GM19452 (cell line): ENCODE data around the gene CYP4F2.
"Not testable (repeated sequence)": the region's sequence is repeated elsewhere in the genome, so short reads cannot be mapped to it uniquely, and the experiment has no call there.

Source experiments
- ATAC-seq: cut with Tn5 transposase; IDR thresholded peaks from one replicate; pipeline ENCODE4 v1.9.1; 2021; ENCODE audit not compliant: unreplicated experiment

Gene CYP4F2

DNA sequence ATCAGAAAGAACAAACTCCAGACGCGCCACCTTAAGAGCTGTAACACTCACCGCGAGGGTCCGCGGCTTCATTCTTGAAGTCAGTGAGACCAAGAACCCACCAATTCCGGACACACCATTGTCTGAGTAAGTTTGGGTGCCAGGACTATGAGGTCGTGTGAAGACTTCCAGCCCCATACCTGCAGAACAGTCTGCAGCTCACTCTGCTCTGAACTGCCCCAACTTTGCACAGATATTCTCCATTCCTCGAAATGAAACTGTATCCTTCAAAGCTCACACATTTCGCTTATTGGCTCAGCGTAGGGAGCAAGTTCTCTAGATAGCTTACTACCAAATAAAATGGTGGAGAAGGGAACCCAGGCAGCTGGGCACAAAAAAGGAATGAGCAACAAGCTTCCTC lies 2.6 kb upstream of the CYP4F2 start:
- no peak for ATAC-seq

DNA sequence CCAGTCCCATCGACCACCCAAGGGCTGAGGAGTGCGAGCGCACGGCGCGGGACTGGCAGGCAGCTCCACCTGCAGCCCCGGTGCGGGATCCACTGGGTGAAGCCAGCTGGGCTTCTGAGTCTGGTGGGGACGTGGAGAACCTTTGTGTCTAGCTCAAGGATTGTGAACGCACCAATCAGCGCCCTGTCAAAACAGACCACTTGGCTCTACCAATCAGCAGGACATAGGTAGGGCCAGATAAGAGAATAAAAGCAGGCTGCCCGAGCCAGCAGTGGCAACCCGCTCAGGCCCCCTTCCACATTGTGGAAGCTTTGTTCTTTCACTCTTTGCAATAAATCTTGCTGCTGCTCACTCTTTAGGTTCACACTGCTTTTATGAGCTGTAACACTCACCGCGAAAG lies 2.2 kb upstream of the CYP4F2 start:
- not testable (repeated sequence) for ATAC-seq

GRCh38 chr19:15899561-15899960 lies 1.7 kb upstream of the CYP4F2 start:
- not testable (repeated sequence) for ATAC-seq

GRCh38 chr19:15897026-15897737 lies 692 bp downstream of the CYP4F2 start:
- no peak for ATAC-seq

DNA sequence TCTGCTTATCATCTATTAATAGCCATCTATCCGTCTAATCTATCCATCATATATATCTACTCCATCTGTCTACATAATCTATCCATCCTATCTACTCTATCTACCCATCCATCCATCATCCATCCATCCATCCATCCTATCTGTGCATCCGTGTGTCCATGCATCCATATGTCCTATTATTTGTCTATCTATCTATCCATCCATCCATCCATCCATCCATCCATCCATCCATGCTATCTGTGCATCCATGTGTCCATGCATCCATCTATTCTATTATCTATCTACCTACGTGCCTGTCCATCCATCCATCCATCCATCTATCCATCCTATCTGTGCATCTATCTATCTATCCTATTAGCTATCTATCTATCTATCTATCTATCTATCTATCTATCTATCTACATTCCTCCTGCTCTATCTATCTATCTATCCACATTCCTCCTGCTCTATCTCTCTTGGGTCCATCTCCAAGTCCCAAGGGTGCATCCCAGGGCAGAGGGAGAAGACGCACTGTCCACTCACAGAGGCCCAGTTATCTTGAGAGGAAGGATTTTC lies 1.9 kb downstream of the CYP4F2 start:
- no peak for ATAC-seq

- ATAC-seq: no peak
Measured at GRCh38 chr19:15894359-15894758, 3.5 kb downstream of the CYP4F2 start.

DNA sequence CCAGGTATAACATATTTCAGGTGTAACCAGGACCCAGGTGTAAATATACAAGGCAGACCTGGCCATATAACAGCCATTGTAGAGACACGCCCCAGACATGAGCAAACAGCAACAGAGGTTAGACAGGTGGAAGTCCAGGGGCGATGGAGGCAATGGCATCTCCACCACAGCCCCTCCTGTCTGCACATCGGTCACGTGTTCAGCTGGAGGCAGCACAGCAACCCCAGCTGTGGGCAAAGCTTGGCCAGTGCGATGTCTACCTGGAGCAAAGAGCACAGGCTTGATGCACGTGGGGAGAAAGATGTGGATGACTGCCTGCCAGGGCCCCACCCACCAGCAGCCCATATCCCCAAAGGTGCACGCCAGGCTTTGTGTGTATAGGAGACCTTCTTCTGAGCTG lies 4.4 kb downstream of the CYP4F2 start:
- no peak for ATAC-seq

- ATAC-seq: no peak
Measured at GRCh38 chr19:15892012-15892411, 5.9 kb downstream of the CYP4F2 start.

DNA sequence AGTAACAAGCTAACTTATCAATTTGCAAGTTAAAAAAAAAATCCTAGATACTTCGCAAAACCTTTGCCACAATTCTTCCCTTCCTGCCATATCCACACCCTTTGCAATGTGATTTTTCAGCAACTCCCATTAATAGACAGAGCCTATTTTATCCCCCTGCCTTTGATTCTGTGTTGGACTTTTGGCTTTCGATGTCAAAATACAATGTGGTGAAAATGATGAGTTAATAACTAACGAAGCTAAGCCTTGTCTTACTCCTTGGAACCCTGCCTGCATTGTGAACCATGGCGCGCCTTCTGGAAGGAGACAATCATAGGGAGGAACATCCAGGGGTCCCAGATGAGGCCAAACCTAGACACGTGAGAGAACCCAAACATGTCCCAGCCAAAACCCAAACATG lies 6.4 kb downstream of the CYP4F2 start:
- no peak for ATAC-seq

DNA sequence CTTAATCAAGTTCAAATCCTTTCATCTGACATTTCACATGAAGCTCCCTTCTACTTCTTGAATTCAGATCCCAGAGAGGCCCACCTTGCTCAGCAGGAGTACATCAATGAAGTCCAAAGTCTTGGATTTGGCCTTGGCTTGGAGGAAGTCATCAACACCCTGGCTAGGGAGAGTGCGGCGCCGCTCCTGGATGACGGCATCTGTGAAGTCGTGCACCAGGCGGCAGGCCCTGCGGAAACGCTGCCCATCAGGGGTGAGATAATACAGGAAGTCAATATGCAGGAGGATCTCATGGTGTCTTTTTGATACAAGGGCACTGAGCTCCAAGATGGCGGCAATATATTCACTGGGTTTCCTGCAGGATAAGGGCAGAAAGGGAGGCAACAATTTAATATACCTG lies 8.5 kb downstream of the CYP4F2 start:
- not testable (repeated sequence) for ATAC-seq

DNA sequence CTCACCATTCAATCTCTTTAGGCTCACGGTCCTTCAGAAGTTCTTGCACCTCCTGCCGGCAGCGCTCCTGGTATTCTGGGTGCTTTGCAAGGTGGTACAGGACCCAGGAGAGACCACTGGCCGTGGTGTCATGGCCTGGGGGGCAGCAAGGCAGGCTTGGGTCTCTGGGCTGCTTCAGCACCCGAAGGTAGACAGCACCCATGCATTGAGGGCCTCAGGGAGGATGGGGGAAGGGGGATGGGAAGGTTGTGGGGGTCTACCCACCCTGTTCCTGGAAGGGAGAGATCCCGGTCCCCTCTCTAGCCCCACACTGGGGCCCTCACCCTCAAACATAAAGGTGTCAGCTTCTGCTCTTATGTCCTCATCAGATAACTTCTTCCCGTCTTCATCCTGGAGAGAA lies 12.0 kb downstream of the CYP4F2 start:
- ATAC-seq: no peak

GRCh38 chr19:15885167-15885566 lies 12.7 kb downstream of the CYP4F2 start:
- no peak for ATAC-seq

- not testable (repeated sequence) for ATAC-seq
Measured at GRCh38 chr19:15883329-15883728, 14.5 kb downstream of the CYP4F2 start.

- no peak for ATAC-seq
Measured at GRCh38 chr19:15874821-15875474, 22.9 kb downstream of the CYP4F2 start.

- ATAC-seq: not testable (repeated sequence)
Measured at GRCh38 chr19:15873771-15874170, 24.1 kb downstream of the CYP4F2 start.

GRCh38 chr19:15871570-15871969 lies 26.3 kb downstream of the CYP4F2 start:
- no peak for ATAC-seq

DNA sequence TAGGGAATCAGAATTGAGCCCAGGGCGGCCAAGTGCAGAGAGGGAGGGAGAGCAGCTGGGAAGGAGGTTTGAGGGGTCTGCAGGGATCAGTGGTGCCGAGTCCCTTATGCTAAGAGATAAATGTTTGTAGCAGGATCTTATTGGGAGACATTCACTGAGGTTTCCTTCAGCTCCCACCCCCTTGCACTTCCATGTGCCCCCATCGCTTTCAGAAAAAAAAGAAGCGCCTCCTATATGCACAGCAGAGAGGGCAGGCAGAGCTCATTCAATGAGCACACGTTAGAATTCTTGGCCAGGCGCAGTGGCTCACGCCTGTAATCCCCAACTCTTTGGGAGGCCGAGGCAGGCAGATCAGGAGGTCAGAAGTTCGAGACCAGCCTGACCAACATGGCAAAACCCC lies 28.0 kb downstream of the CYP4F2 start:
- no peak for ATAC-seq

GRCh38 chr19:15869109-15869555 lies 28.7 kb downstream of the CYP4F2 start:
- no peak for ATAC-seq

DNA sequence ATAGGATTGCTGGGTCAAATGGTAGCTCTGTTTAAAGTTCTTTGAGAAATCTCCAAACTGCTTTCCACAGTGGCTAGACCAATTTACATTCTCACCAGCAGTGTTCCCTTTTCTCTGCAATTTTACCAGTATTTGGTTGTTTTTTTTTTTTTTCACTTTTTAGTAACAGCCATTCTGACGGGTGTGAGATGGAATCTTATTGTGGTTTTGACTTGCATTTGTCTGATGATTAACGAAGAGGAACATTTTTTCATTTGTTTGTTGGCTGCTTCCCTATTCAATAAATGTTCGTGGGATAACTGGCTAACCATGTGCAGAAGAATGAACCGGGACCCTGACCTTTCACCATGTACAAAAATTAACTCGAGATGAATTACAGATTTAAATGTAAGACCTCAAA lies 31.2 kb downstream of the CYP4F2 start:
- no peak for ATAC-seq

- ATAC-seq: no peak
Measured at GRCh38 chr19:15864824-15865223, 33.0 kb downstream of the CYP4F2 start.

DNA sequence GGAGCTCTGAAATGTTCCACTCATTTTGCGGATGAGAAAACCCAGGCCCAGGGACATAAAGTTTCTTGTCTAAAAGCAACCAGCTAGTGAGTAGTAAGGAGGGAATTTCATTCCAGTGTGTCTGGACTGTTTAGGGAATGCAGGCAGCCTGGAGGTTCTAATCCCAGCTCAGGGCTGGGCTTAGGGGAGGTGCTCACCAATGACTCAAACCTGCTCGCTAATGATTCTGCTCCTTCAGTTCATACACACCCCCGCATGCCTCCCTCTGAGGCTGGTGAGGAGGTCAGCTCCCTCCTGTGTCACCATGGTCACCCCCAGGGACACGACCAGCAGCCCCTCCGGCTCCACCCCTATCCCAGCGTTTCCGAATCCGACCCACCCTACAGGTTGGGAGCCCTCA lies 34.6 kb downstream of the CYP4F2 start:
- ATAC-seq: no peak

- no peak for ATAC-seq
Measured at GRCh38 chr19:15862444-15862843, 35.4 kb downstream of the CYP4F2 start.
